GM08714 (cell line): ENCODE results near the gene MSMB.

Experiments used
- H3K4me3 ChIP-seq: fragments of 200-500 bp; sonication (Bioruptor generic); 2 replicates; pipeline ENCODE4 v1.5.1; 2014; ENCODE audit warnings: mild to moderate bottlenecking, low read length, inconsistent platforms
- ZNF274 ChIP-seq: IDR thresholded peaks from 2 replicates; pipeline ENCODE4 v1.6.1; 2012; ENCODE audit warnings: mild to moderate bottlenecking, low read depth, low read length

The MSMB gene

GRCh38 chr10:46030091-46030937 lies 15.8 kb downstream of the MSMB start, which contains the start of gene NCOA4:
Gene NCOA4, minus strand, starts transcription at chr10:46030623. Its CDS starts 13,943 bp downstream, at chr10:46016680.
- H3K4me3 ChIP-seq = peak within 1 kb of the TSS; percentile 94
- no peak for TF ChIP-seq ZNF274

GRCh38 chr10:46029461-46030030 lies 16.5 kb downstream of the MSMB start:
- no peak for TF ChIP-seq ZNF274
- H3K4me3 ChIP-seq = peak overlapping the region; percentile 94

GRCh38 chr10:46028584-46029460 lies 17.2 kb downstream of the MSMB start:
- no peak for TF ChIP-seq ZNF274
- peak overlapping the region; percentile 94 for H3K4me3 ChIP-seq

- TF ChIP-seq ZNF274 = no peak
- H3K4me3 ChIP-seq = no peak overlapping the region
Observed at GRCh38 chr10:46026106-46026505, 20.0 kb downstream of the MSMB start.

- no peak for TF ChIP-seq ZNF274
- H3K4me3 ChIP-seq = no peak overlapping the region
Observed at GRCh38 chr10:46025406-46025805, 20.7 kb downstream of the MSMB start.

- no peak overlapping the region for H3K4me3 ChIP-seq
- TF ChIP-seq ZNF274 = no peak
Observed at GRCh38 chr10:46024948-46025347, 21.1 kb downstream of the MSMB start.

GRCh38 chr10:46022978-46023702 lies 22.9 kb downstream of the MSMB start:
- TF ChIP-seq ZNF274 = no peak
- H3K4me3 ChIP-seq = peak overlapping the region; percentile 41

- H3K4me3 ChIP-seq = no peak overlapping the region
- no peak for TF ChIP-seq ZNF274
Observed at GRCh38 chr10:46020344-46020657, 25.8 kb downstream of the MSMB start.

GRCh38 chr10:46019569-46020343 lies 26.3 kb downstream of the MSMB start:
- TF ChIP-seq ZNF274 = no peak
- H3K4me3 ChIP-seq = no peak overlapping the region

- no peak for TF ChIP-seq ZNF274
- no peak overlapping the region for H3K4me3 ChIP-seq
Observed at GRCh38 chr10:46019177-46019528, 26.9 kb downstream of the MSMB start.

GRCh38 chr10:46018453-46019176 lies 27.5 kb downstream of the MSMB start:
- no peak for TF ChIP-seq ZNF274
- H3K4me3 ChIP-seq = no peak overlapping the region

GRCh38 chr10:46017733-46018132 lies 28.3 kb downstream of the MSMB start:
- TF ChIP-seq ZNF274 = no peak
- no peak overlapping the region for H3K4me3 ChIP-seq

GRCh38 chr10:46016811-46017210 lies 29.3 kb downstream of the MSMB start:
- H3K4me3 ChIP-seq = no peak overlapping the region
- TF ChIP-seq ZNF274 = no peak

GRCh38 chr10:46016190-46016589 lies 29.9 kb downstream of the MSMB start:
- no peak overlapping the region for H3K4me3 ChIP-seq
- TF ChIP-seq ZNF274 = no peak
